Measurements from ENCODE around the gene GNG2.
"Not testable (repeated sequence)": the region's sequence is repeated elsewhere in the genome, so short reads cannot be mapped to it uniquely, and the experiment has no call there.

GNG2 gene

DNA sequence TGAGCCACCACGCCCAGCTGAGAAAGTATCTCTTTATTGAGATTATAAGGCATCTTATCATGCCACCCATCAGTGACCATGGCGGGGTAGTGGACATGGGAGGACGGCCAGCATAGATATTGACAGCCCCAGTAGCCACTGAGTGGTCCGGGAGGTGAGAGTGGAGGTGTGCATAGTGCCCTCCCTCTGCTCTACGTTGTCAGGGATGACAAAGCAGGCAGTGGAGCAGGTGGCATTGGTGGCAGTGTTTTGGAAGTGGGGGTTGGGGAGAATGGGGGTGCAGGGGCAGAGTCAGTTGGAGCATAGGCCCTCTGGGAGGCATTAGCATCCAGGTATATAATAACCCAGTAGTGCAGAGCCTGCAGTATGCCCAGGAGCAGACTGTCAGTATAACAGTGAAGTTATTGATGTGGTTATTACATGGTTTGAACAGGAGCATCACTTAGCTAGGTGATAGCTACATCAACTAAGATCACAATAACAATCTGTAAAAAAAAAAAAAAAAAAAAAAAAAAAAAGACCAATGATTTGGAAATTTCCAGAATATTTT is 41.1 kb downstream of the GNG2 start:
- Histone ChIP-seq H3K36me3 (ENCODE audit: insufficient read depth, low read length) (peaks cover 30% of the 10 kb centered on the region), H3K79me2 (ENCODE audit: insufficient read depth, low read length) (peaks cover 93% of the 10 kb centered on the region)

GRCh38 chr14:51905656-51906121 is 45.3 kb downstream of the GNG2 start:
- not testable (repeated sequence) for H3K4me1 ChIP-seq (ENCODE audit: insufficient read depth, low read length); H3K4me3 ChIP-seq (ENCODE audit: low read depth in 1 of 2, low read length in 2 of 2); H3K27ac ChIP-seq (ENCODE audit: low read length); H3K4me2 ChIP-seq (ENCODE audit: insufficient read depth, low read length); H3K9me3 ChIP-seq (ENCODE audit: insufficient read depth, low read length, severe bottlenecking); H3K9ac ChIP-seq (ENCODE audit: low read depth, low read length); DNase-seq; H2AFZ ChIP-seq (ENCODE audit: low read depth, low read length); H3K27me3 ChIP-seq (ENCODE audit: insufficient read depth, low read length, poor library complexity)
- ATAC-seq (ENCODE audit: insufficient read depth, low read depth), result peak; percentile 45; the same call in 1 of the 3 replicates
- peaks cover 20% of the 10 kb centered on the region for H4K20me1 ChIP-seq (ENCODE audit: insufficient read depth, low read length)
- peaks cover 13% of the 10 kb centered on the region for H3K36me3 ChIP-seq (ENCODE audit: insufficient read depth, low read length)
- H3K79me2 ChIP-seq (ENCODE audit: insufficient read depth, low read length), result peaks cover 92% of the 10 kb centered on the region

More for the DNA sequence above, 41.1 kb downstream of the GNG2 start:
- Histone ChIP-seq H4K20me1 (ENCODE audit: insufficient read depth, low read length) (peaks cover 10% of the 10 kb centered on the region), H3K27me3 (ENCODE audit: insufficient read depth, low read length, poor library complexity) (no peaks in the 10 kb centered on the region), H3K4me2 (ENCODE audit: insufficient read depth, low read length) (no peak overlapping the region), H3K9me3 (ENCODE audit: insufficient read depth, low read length, severe bottlenecking) (peaks cover 7% of the 10 kb centered on the region), H2AFZ (ENCODE audit: low read depth, low read length) (no peak overlapping the region), H3K9ac (ENCODE audit: low read depth, low read length) (no peak overlapping the region), H3K4me1 (ENCODE audit: insufficient read depth, low read length) (no peaks in the 10 kb centered on the region; the same call in 1 of the 2 replicates), H3K27ac (ENCODE audit: low read length) (no peak overlapping the region), H3K4me3 (ENCODE audit: low read depth in 1 of 2, low read length in 2 of 2) (no peak overlapping the region)
- ATAC-seq (ENCODE audit: insufficient read depth, low read depth) (peak; percentile 75), DNase-seq (peak; percentile 15)
- TF ChIP-seq CTCF (IDR thresholded peaks at IDR 0.05; ENCODE audit: borderline replicate concordance, extremely low read depth, low read length, poor library complexity, severe bottlenecking), result no peak
- no peak for TF ChIP-seq EZH2 (IDR thresholded peaks at IDR 0.05; ENCODE audit: borderline replicate concordance, low read depth, low read length, severe bottlenecking)

- Histone ChIP-seq H3K9me3 (ENCODE audit: insufficient read depth, low read length, severe bottlenecking) (peaks cover 7% of the 10 kb centered on the region), H3K4me3 (ENCODE audit: low read depth in 1 of 2, low read length in 2 of 2) (no peak overlapping the region), H4K20me1 (ENCODE audit: insufficient read depth, low read length) (peaks cover 27% of the 10 kb centered on the region), H3K79me2 (ENCODE audit: insufficient read depth, low read length) (peaks cover 95% of the 10 kb centered on the region), H3K4me1 (ENCODE audit: insufficient read depth, low read length) (no peaks in the 10 kb centered on the region; the same call in 1 of the 2 replicates), H3K27me3 (ENCODE audit: insufficient read depth, low read length, poor library complexity) (no peaks in the 10 kb centered on the region), H3K9ac (ENCODE audit: low read depth, low read length) (no peak overlapping the region), H3K36me3 (ENCODE audit: insufficient read depth, low read length) (peaks cover 13% of the 10 kb centered on the region), H3K27ac (ENCODE audit: low read length) (no peak overlapping the region), H3K4me2 (ENCODE audit: insufficient read depth, low read length) (no peak overlapping the region), H2AFZ (ENCODE audit: low read depth, low read length) (no peak overlapping the region)
- DNase-seq, result no peak
- TF ChIP-seq EZH2 (IDR thresholded peaks at IDR 0.05; ENCODE audit: borderline replicate concordance, low read depth, low read length, severe bottlenecking) (no peak), CTCF (IDR thresholded peaks at IDR 0.05; ENCODE audit: borderline replicate concordance, extremely low read depth, low read length, poor library complexity, severe bottlenecking) (no peak)
- ATAC-seq (ENCODE audit: insufficient read depth, low read depth), result no peak
Measured at GRCh38 chr14:51908086-51908485, 47.7 kb downstream of the GNG2 start.

DNA sequence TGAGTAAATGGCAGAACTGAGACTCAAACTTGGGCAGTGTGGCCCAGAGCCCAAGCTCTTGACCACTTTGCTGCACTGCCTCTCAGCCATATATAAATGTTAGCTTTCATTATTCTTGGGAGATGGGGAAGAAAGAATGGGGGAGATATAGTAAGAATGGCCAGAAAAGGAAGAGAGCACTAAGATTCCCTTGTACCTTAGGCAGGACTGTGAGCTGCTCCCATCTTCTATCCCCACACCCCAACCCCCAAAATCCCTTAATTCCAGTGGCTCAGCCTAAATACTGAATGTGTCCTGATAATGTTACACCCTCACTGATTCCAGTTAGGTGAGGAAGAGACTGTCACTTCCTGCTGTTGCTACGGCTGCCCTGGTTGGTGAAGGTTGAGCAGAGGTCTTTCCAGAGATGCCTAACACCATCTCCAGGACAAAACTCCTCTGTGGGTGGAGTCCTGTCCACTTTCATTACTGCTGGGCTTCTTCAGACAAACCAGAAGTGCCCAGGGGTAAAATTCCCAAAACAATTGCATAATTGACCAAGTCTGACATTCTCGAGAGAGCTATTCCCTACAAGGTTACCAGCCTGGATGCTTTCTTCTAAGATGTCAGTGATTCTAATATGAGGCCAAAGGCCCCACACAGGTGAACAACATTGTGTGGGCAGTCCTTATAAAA is 51.8 kb downstream of the GNG2 start:
- Histone ChIP-seq H4K20me1 (ENCODE audit: insufficient read depth, low read length) (peaks cover 26% of the 10 kb centered on the region), H3K27ac (ENCODE audit: low read length) (no peak overlapping the region), H3K36me3 (ENCODE audit: insufficient read depth, low read length) (peaks cover 12% of the 10 kb centered on the region), H3K9ac (ENCODE audit: low read depth, low read length) (no peak overlapping the region), H3K9me3 (ENCODE audit: insufficient read depth, low read length, severe bottlenecking) (no peaks in the 10 kb centered on the region), H2AFZ (ENCODE audit: low read depth, low read length) (no peak overlapping the region), H3K27me3 (ENCODE audit: insufficient read depth, low read length, poor library complexity) (no peaks in the 10 kb centered on the region), H3K79me2 (ENCODE audit: insufficient read depth, low read length) (peaks cover 94% of the 10 kb centered on the region), H3K4me2 (ENCODE audit: insufficient read depth, low read length) (no peak overlapping the region), H3K4me3 (ENCODE audit: low read depth in 1 of 2, low read length in 2 of 2) (no peak overlapping the region), H3K4me1 (ENCODE audit: insufficient read depth, low read length) (no peaks in the 10 kb centered on the region)
- TF ChIP-seq EZH2 (IDR thresholded peaks at IDR 0.05; ENCODE audit: borderline replicate concordance, low read depth, low read length, severe bottlenecking), result no peak
- no peak for TF ChIP-seq CTCF (IDR thresholded peaks at IDR 0.05; ENCODE audit: borderline replicate concordance, extremely low read depth, low read length, poor library complexity, severe bottlenecking)
- ATAC-seq (ENCODE audit: insufficient read depth, low read depth), result no peak
- no peak for DNase-seq
